Thymus (tissue), 11 donors: ENCODE results near the gene STARD7. TPM values are rescaled to one million over a fixed set of nuclear protein-coding genes. Genes with fewer than 3 reads are reported as not detected.

ENCODE experiments used
- DNase-seq, 9 donors: peaks; one replicate each; pipeline ENCODE4 v3.0.0-alpha.2; 2013; ENCODE audit warnings: low spot score in 9 of 9, low read depth in 6 of 9, missing footprints in 1 of 9
- H3K27ac ChIP-seq, 2 donors: one replicate each; pipeline ENCODE4 v1.5.1; 2013; ENCODE audit warnings: control low read depth in 1 of 2, low read depth in 1 of 2, low read length in 1 of 2, mild to moderate bottlenecking in 1 of 2, moderate library complexity in 1 of 2
- H3K27me3 ChIP-seq, 2 donors: one replicate each; pipeline ENCODE4 v1.5.1; 2013; ENCODE audit warnings: low read length in 1 of 2; ENCODE audit not compliant: control insufficient read depth in 2 of 2, insufficient read depth in 1 of 2
- H3K36me3 ChIP-seq, 2 donors: one replicate each; pipeline ENCODE4 v1.5.1; 2013; ENCODE audit warnings: low read length in 1 of 2, mild to moderate bottlenecking in 1 of 2, moderate library complexity in 1 of 2; ENCODE audit not compliant: control insufficient read depth in 2 of 2, insufficient read depth in 2 of 2
- H3K4me1 ChIP-seq, 2 donors: one replicate each; pipeline ENCODE4 v1.5.1; 2013; ENCODE audit warnings: low read length in 2 of 2; ENCODE audit not compliant: control insufficient read depth in 2 of 2, insufficient read depth in 2 of 2
- H3K4me3 ChIP-seq, 2 donors: one replicate each; pipeline ENCODE4 v1.5.1; 2013; ENCODE audit warnings: low read length in 2 of 2, control low read depth in 1 of 2, mild to moderate bottlenecking in 1 of 2
- H3K9me3 ChIP-seq, 2 donors: one replicate each; pipeline ENCODE4 v1.5.1; 2013; ENCODE audit warnings: low read length in 1 of 2, mild to moderate bottlenecking in 1 of 2; ENCODE audit not compliant: control insufficient read depth in 2 of 2, insufficient read depth in 1 of 2
- WGBS: extraction: QIAGEN DNeasy Blood & Tissue Kit; methylation state at CpG from one replicate; pipeline ENCODE4 v1.1.7; 2013; 5-methylcytosine and 5-hydroxymethylcytosine counted together
- polyA plus RNA-seq: library from polyadenylated mRNA; stranded (reverse); fragments of 200-250 nt; gene quantifications from one replicate; pipeline ENCODE4 v1.2.3, GENCODE V29; 2013
- total RNA-seq: library from RNA; stranded (reverse); fragments of 120-200 nt; gene quantifications from one replicate; pipeline ENCODE4 v1.2.4, GENCODE V29; 2013
- donor health status: healthy.

STARD7 gene
- total and polyA plus RNA-seq, 2 donors, result 69.5 to 94.5 TPM

GRCh38 chr2:96195410-96196066, 13.1 kb downstream of the STARD7 start:
- Histone ChIP-seq H3K4me1 (no peaks in the 10 kb centered on the region), H3K27ac (no peak overlapping the region), H3K36me3 (peaks cover 35 to 44% of the 10 kb centered on the region in 2 donors), H3K9me3 (no peaks in the 10 kb centered on the region), H3K27me3 (no peaks in the 10 kb centered on the region), H3K4me3 (no peak overlapping the region)
- 97% methylated on average over 10 of the region's 10 CpGs for WGBS
- no peak for DNase-seq

GRCh38 chr2:96191937-96192670, 16.5 kb downstream of the STARD7 start:
- 98% methylated on average over 11 of the region's 11 CpGs for WGBS
- no peak overlapping the region for H3K27ac ChIP-seq
- H3K4me1 ChIP-seq, result no peaks in the 10 kb centered on the region
- no peaks in the 10 kb centered on the region for H3K9me3 ChIP-seq
- no peak for DNase-seq
- H3K36me3 ChIP-seq, result peaks cover 55 to 68% of the 10 kb centered on the region in 2 donors
- no peaks in the 10 kb centered on the region for H3K27me3 ChIP-seq
- H3K4me3 ChIP-seq, result no peak overlapping the region

- Histone ChIP-seq H3K27ac (no peak overlapping the region), H3K36me3 (peaks cover 70 to 84% of the 10 kb centered on the region in 2 donors), H3K4me1 (no peaks in the 10 kb centered on the region), H3K27me3 (no peaks in the 10 kb centered on the region), H3K9me3 (no peaks in the 10 kb centered on the region), H3K4me3 (no peak overlapping the region)
- DNase-seq, result no peak
- 97% methylated on average over 12 of the region's 12 CpGs for WGBS
Observed at GRCh38 chr2:96188821-96189526, 19.7 kb downstream of the STARD7 start.

- Histone ChIP-seq H3K27ac (no peak overlapping the region), H3K4me1 (no peaks in the 10 kb centered on the region), H3K9me3 (no peaks in the 10 kb centered on the region), H3K36me3 (peaks cover 54 to 65% of the 10 kb centered on the region in 2 donors), H3K4me3 (no peak overlapping the region), H3K27me3 (no peaks in the 10 kb centered on the region)
- 98% methylated on average over 5 of the region's 5 CpGs for WGBS
- DNase-seq, result no peak
Observed at GRCh38 chr2:96186562-96186961, 22.1 kb downstream of the STARD7 start.

GRCh38 chr2:96185516-96185915, 23.1 kb downstream of the STARD7 start:
- H3K36me3 ChIP-seq, result peaks cover 45 to 54% of the 10 kb centered on the region in 2 donors
- no peak overlapping the region for H3K4me3 ChIP-seq
- H3K27ac ChIP-seq, result no peak overlapping the region

GRCh38 chr2:96184989-96185388, 23.6 kb downstream of the STARD7 start:
- Histone ChIP-seq H3K4me3 (no peak overlapping the region), H3K4me1 (peaks cover 2 to 7% of the 10 kb centered on the region in 2 donors), H3K27me3 (no peaks in the 10 kb centered on the region), H3K27ac (no peak overlapping the region), H3K36me3 (peaks cover 41 to 49% of the 10 kb centered on the region in 2 donors), H3K9me3 (no peaks in the 10 kb centered on the region)
- WGBS, result 96% methylated on average over 8 of the region's 8 CpGs
- no peak for DNase-seq

More at GRCh38 chr2:96185516-96185915, 23.1 kb downstream of the STARD7 start:
- 95% methylated on average over 1 of the region's 1 CpG for WGBS
- no peak for DNase-seq
- Histone ChIP-seq H3K27me3 (no peaks in the 10 kb centered on the region), H3K4me1 (peaks cover 2 to 5% of the 10 kb centered on the region in 2 donors), H3K9me3 (no peaks in the 10 kb centered on the region)

- Histone ChIP-seq H3K4me3 (no peak overlapping the region), H3K27ac (no peak overlapping the region), H3K36me3 (peaks cover 39 to 46% of the 10 kb centered on the region in 2 donors), H3K27me3 (no peaks in the 10 kb centered on the region), H3K4me1 (peaks cover 2 to 7% of the 10 kb centered on the region in 2 donors), H3K9me3 (no peaks in the 10 kb centered on the region)
- 98% methylated on average over 8 of the region's 8 CpGs for WGBS
- DNase-seq, result no peak
Observed at GRCh38 chr2:96184188-96184587, 24.4 kb downstream of the STARD7 start.

GRCh38 chr2:96181529-96181928, 27.1 kb downstream of the STARD7 start:
- peaks cover 19 to 25% of the 10 kb centered on the region in 2 donors for H3K36me3 ChIP-seq
- no peaks in the 10 kb centered on the region for H3K9me3 ChIP-seq
- no peaks in the 10 kb centered on the region for H3K27me3 ChIP-seq
- peaks cover 2 to 7% of the 10 kb centered on the region in 2 donors for H3K4me1 ChIP-seq
- no peak for DNase-seq
- no peak overlapping the region for H3K27ac ChIP-seq
- 91% methylated on average over 5 of the region's 5 CpGs for WGBS
- H3K4me3 ChIP-seq, result no peak overlapping the region

- H3K9me3 ChIP-seq, result no peaks in the 10 kb centered on the region
- DNase-seq, result peak in 1 of 9 donors; percentile 19
- H3K4me3 ChIP-seq, result no peak overlapping the region
- peaks cover 10 to 15% of the 10 kb centered on the region in 2 donors for H3K36me3 ChIP-seq
- H3K27ac ChIP-seq, result no peak overlapping the region
- no peaks in the 10 kb centered on the region for H3K27me3 ChIP-seq
- peaks cover 2 to 7% of the 10 kb centered on the region in 2 donors for H3K4me1 ChIP-seq
Observed at GRCh38 chr2:96180521-96180920, 28.1 kb downstream of the STARD7 start.
